ENCODE data around the gene EYS.
"Not testable (repeated sequence)": the region's sequence is repeated elsewhere in the genome, so short reads cannot be mapped to it uniquely, and the experiment has no call there.

Gene EYS

GRCh38 chr6:64527899-64528298 is 1179.1 kb downstream of the EYS start:
- DNase-seq = no peak

DNA sequence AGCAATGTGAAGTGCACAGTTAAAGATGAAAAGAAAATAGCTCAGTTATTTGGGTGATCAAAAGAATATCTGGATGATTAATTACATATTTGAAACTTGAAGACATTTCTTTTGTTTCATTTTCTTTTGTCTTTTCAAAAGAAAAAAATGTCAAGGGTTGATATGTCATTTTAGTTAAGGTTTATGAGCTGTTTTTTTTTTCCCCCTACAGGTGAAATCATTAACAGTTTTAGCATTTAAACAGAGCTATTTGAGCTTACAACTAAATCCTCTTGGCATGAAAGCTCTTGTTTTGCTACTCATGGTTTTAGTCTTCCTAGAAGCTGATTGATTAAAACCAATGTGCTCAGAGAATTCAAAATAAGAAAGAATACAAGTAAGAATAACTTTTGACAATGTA is 1184.2 kb downstream of the EYS start:
- DNase-seq = no peak

GRCh38 chr6:64520050-64520449 is 1187.0 kb downstream of the EYS start:
- no peak for DNase-seq

- no peak for DNase-seq
These were observed 1190.6 kb downstream of the EYS start for GRCh38 chr6:64516393-64516792.

GRCh38 chr6:64507661-64508060 is 1199.4 kb downstream of the EYS start:
- no peak for DNase-seq

DNA sequence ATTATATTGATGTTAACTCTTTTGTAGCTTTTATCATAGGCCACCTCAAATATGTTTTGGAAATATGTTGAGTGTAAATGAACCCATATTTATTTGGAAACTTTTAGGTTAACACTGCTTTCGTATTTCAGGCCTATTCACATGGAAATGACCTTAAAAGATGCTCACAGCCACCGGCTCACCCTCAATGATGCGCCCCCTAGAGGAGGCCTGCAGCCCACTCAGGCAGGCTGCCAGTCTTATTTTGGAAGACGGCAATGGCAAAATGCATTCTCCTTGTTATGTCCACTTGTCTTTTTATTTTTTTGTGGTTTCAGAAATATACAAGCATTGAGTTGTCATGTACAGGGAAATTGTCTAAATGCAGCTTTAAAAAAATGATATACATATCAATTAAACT is 1201.7 kb downstream of the EYS start:
- no peak for DNase-seq

DNA sequence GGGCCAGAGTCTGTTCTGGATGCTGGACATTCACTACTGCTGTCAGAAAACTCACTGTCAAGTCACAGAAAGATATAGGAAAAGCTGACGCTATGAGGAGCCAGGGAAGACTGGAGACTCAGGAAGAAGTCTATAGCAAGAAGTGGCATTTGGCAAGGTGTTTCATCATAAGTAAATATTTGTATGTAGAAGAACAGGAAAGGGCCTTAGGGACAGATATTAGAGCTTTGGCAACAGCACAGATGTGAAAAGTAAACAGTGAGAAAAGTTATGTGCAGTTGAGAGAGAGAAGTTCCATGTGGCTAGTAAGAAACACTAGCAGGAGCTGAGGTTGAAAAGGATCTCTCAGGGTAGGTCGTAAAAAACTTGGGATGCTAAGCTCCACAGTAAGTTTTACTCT is 1202.5 kb downstream of the EYS start:
- no peak for DNase-seq

GRCh38 chr6:64502801-64503200 is 1204.2 kb downstream of the EYS start:
- no peak for DNase-seq

DNA sequence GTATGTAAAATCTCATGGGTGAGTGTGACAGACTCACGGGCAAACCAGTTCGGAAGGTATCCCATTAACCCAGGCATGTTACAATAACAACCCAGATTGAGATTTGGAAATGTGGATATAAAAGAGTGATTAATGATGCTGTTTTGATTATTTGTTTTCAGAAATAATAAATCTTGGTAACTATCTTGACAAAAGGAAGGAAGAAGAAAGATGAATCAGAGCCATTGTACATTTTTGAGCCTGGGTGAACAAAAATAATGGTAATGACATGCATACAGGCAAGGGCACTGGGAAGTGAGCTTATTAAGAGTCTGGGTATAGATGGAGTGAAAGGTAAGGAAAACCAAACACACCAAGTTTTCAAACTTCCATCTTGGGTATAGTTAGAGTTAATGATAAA is 1209.4 kb downstream of the EYS start:
- no peak for DNase-seq

- no peak for DNase-seq
These were observed 1217.3 kb downstream of the EYS start for GRCh38 chr6:64489763-64490162.

DNA sequence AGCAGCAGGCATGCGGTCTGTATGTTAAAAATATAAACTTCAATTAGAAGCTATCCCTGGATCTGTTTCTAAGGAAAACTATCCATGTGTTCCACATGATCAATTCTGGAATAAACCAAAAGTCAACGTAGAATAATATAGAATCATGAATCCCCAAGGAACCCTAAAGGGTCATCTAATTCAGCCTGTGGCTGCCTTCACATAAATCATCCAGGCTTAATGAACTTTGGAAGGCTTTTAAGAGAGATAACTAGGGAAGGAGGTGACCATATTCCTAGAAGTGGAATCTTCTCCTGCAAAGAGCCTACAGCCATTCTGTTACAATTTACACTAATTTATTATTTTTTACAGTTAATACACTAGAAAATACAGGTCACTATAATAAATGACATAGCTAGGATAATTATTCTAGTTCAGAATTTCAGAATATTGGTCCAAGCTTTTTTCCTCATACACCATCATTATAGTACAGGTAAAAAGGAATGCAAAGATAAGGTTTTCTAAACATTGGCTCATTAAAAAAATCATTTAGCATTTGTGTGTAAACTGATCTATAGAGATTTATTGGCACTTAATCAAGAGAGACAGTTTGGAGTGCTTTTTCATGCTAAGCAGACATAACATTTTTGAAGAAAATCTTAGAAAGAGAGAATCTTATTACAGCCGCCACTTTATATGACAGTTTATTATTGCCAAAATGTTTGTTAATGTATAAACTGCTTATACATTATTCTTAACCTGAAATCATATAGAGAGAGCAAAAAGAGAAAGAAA is 1220.3 kb downstream of the EYS start:
- DNase-seq = no peak

DNA sequence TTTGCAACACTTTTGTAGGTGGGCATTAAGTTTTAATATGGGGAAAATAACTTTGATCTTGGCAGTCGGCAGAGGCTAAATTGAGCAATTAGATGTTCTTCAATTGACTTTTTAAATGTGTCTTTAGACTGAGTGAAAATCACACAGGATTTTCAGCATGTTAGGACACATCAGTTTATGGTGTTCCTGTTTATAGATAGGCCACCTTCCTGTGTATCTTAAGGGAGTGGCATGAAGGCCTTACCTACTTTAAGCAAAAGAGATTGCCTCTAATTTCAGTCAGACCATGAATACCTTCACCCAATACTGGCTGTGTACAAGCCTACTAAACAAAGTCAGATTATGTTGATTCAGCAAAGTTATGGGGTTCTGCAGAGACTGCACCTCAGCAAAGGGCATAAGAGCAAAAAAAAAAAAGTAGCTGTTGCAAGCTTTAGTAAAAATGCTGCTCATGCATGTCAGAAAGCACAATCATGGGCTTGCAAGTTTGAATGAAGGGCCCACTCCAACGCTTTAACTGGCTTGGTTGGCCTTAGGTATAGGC is 1223.0 kb downstream of the EYS start:
- no peak for DNase-seq

GRCh38 chr6:64482631-64483030 is 1224.4 kb downstream of the EYS start:
- DNase-seq = no peak

DNA sequence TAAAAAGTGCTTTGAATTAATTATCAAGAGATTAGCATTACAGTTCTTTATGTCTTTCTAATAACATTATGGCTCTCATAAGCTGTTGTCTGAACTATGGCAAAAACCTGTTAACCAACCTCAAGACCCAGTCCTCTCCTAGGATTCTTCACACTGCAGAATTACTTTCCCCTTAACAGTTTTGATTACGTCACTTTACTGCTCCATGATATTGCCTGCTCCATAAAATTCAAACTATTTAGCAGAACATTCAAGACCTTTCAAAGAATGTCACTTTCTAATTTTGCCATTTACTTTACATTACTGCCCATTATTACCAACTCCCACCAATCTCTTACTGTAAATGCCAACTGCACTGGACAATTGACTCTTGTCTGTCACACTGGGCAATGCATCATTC is 1227.9 kb downstream of the EYS start:
- no peak for DNase-seq

GRCh38 chr6:64477391-64477790 is 1229.6 kb downstream of the EYS start:
- DNase-seq = no peak

DNA sequence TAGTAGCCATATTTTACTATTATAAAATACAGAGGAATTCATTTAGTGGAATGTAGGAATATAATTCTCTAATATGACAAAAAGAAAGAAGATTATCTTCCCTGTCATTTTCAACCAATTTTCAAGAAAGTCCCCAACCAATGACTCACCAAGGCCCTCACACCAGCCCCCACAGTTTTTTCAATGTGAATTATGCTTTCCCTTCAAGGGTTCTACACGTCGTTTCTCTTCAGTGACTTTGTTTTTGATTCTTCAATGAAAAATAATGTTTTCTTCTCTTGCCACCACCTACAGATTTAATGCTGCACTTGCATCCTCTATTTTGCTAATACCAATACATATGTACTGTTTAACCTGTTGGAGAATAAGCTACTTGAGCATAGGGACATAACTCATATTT is 1230.1 kb downstream of the EYS start:
- no peak for DNase-seq

GRCh38 chr6:64469405-64469804 is 1237.6 kb downstream of the EYS start:
- DNase-seq = not testable (repeated sequence)

DNA sequence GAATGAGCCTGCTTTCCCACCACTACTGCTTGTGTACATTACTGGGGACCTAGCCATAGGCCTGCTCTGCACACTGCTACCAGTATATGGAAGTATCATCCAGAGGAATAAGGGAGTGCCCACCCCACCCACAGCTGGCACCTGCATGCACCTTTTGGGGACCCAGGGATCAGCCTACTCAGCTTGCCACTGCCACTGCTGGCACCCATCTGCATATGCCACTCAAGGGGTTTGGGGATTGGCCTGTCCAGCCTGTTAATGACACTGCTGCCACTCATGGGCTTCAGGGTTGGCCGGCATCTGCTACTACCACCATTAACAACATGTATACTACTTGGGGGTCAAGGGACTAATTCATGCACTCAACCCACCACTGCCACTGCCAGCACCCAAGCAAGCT is 1239.4 kb downstream of the EYS start:
- DNase-seq = no peak

DNA sequence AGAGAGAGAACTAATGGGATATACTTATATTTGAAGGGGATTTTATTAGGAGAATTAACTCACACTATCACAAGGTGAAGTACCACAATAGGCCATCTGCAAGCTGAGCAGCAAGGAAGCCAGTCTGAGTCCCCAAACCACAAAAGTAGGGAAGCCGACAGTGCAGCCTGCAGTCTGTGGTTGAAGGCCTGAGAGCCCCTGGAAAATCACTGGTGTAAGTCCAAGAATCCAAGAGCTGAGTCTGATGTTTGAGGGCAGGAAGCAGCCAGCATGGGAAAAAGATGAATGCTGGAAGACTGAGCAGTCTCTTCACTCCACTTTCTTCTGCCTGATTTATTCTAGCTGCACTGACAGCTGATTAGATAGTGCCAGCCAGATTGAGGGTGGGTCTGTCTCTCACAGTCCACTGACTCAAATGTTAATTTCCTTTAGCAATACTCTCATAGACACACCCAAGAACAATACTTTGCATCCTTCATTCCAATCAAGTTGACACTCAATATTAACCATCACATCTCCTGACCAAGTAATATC is 1247.5 kb downstream of the EYS start:
- no peak for DNase-seq

- not testable (repeated sequence) for DNase-seq
These were observed 1258.9 kb downstream of the EYS start for GRCh38 chr6:64448101-64448500.

DNA sequence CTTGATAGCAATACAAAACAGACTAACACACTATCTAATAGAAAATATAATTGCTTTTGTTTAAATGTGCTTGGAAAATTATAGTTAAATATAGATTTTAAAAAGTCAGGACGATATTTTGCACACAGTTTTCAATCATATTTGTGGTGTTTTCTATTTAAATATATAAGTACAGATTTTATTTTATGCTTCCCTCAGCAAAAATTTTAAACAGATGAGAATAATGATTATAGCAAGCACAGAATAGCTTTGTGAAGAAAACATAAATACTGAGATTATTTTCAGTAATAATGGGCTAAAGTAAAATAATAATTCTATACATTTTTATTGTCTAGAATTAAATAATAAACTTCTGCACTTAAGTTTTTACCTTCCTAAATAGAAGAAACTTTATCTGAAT is 1262.0 kb downstream of the EYS start:
- DNase-seq = no peak

GRCh38 chr6:64439274-64439673 is 1267.8 kb downstream of the EYS start:
- no peak for DNase-seq

GRCh38 chr6:64437996-64438395 is 1269.0 kb downstream of the EYS start:
- DNase-seq = no peak

GRCh38 chr6:64429926-64430325 is 1277.1 kb downstream of the EYS start:
- no peak for DNase-seq

- no peak for DNase-seq
These were observed 1278.8 kb downstream of the EYS start for GRCh38 chr6:64428186-64428585.

Data from stimulated activated naive CD4-positive, alpha-beta T cell (primary cell).